HG03060 (cell line): ENCODE measurements around the gene PAPOLB.

ENCODE experiments used
- ATAC-seq: cut with Tn5 transposase; IDR thresholded peaks from one replicate; pipeline ENCODE4 v1.9.1; 2021; ENCODE audit warnings: low read depth, moderate number of reproducible peaks; ENCODE audit not compliant: unreplicated experiment

The PAPOLB gene

DNA sequence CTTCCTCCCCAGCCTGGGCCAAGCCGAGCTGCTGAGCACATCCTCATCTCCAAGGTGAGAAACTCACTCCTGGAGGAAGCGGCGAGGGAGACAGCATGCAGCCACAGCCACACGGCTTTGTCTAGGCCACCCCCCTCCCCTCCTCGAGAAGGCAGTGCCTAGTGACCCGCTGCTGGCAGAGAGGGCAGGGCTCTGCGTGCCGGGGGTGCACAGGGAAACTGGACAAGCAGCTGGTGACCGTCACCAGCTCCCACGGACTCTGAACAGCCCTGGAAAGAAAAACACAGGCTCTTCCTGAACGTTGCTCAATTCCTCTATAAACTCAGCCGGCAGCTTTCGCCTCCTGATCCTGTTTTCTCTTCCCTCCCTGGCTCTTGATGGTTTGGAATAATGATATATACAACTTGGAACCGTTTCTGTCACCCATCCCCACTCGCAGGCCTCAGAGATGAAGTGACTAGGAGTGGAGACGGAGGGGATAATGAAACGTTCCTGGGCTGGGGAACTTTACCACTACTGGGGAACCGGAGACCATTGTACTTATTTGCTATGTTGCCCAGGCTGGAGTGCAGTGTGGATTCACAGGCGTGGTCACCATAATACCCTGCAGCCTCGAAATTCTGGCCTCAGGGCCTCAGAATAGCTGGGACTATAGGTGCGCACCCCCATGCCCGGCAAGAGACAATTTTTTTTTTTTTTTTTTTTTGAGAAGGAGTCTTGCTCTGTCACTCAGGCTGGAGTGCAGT is 19.3 kb downstream of the PAPOLB start:
- no peak for ATAC-seq

DNA sequence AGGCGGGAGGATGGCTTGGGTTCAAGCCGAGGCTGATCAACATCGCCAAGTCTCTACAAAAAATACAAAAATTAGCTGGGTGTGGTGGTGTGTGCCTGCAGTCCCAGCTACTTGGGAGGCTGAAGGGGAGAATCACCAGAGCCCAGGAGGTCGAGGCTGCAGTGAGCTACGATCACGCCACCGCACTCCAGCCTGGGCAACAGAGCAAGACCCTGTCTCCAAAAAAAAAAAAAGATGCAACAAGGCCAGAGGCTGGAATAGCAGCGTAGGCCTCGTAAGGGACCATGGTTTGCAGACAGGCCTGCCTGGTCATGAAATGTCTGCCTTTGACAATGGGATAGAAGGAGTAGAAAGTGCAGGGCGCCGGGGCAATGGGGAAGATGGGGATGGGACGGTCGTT is 20.0 kb downstream of the PAPOLB start:
- no peak for ATAC-seq

- ATAC-seq: no peak
These were observed 20.6 kb downstream of the PAPOLB start for GRCh38 chr7:4841007-4841784.

DNA sequence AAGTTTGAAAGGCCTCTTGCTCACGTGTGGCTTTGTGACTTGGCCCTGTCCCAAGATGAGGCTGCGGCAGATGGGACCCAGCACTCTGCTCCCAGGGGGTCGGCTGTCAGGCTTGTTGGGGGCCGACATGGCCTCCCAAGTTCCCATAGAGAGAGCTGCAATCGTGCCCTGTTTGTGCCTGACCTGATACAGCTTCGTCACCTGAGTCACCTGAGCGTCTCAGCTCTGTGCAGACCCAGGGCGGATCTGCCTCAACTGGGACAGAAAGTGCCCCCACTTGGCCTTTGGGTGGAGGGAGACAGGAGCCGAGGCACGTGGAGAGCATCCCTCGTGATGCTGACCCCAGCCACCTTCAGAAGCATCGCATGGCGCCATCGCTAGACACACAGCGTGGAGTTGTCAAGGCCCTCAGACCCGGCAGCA is 21.7 kb downstream of the PAPOLB start:
- no peak for ATAC-seq

DNA sequence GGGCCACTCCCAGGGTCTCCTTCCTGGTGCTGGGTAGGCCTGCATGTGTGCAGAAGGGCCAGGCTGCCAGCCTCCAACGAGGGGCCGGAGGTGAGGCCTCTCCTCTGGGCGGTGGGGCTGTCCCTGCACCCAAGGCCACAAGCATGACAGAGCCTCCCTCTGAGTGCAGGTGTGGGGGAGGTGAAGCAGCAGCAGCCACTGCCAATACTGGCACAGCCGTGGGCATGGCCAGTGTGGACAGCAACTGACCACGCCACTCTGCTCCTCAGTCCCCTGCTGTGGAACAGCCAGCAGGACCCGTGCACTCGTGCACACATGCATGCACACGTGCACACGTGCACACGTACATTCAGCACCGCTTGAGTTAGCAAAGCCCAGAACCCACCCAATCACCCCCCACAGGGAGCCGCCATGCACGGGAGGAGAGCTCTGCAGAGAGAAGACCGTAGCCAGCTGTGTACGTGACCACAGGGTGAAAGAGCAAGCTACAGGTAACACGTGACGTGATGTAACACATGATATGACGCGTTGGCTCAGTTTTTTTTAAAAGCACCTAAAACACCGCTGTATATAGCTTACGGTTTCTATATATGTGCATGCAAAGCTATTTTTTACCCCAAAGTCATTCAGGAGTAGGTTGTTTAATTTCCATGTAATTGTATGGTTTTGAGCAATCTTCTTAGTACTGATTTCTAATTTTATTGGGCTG is 23.1 kb downstream of the PAPOLB start:
- no peak for ATAC-seq

- ATAC-seq: no peak
These were observed 23.8 kb downstream of the PAPOLB start for GRCh38 chr7:4837803-4838625.

DNA sequence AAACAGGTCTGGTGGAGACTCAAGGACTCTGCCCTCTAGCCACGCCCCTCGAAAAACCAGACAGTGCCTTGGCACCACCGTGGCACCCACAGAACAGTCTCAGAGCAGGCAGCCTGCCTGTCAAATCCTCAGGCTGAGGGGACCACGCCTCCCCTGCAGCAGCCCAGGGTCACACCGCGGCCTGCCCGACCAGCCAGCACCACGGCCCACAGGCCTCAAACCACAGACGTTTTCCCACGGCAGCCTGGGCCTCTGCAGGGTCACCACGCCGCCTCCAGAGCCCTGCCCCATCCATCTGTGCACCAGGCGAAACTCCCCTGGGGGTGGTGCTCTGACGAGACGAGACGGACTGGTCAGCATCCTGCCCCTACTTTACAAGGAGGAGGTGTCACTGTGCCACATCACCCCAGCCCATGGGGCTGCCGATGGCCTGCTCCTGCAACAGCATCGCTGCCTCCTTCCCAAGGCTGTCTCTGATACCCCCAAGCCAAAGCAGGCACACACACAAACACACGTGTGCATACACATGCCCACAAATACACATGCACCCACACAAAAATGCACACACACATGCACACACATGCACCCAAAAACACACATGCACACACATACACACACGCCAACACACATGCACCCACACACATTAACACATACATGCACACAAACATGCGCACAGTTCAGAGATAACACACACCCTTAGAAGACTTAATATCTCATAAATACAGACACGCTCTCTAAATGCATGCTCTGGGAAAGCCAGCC is 24.6 kb downstream of the PAPOLB start:
- no peak for ATAC-seq

DNA sequence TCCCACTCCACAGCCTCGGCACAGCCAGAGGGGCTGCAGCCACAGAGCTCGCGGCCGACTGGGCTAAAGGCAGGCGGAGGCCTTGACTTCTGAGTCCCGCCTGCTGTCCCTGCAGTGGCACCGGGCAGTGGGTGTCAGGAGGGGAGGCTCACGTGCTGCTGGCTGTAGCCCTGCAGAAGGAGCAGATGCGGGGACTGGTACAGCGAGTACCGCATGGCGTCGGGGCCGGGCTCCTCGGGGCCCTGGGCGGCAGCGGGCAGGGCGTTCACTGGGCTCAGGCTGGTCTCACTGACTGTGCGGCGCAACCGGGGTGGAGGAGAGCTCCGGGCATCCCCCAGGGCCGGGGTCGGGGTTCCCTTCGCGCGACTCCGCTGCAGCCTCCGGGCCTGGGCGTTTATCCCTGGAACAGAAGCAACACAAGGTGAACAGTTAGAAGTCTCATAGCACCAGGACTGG is 25.6 kb downstream of the PAPOLB start:
- no peak for ATAC-seq

DNA sequence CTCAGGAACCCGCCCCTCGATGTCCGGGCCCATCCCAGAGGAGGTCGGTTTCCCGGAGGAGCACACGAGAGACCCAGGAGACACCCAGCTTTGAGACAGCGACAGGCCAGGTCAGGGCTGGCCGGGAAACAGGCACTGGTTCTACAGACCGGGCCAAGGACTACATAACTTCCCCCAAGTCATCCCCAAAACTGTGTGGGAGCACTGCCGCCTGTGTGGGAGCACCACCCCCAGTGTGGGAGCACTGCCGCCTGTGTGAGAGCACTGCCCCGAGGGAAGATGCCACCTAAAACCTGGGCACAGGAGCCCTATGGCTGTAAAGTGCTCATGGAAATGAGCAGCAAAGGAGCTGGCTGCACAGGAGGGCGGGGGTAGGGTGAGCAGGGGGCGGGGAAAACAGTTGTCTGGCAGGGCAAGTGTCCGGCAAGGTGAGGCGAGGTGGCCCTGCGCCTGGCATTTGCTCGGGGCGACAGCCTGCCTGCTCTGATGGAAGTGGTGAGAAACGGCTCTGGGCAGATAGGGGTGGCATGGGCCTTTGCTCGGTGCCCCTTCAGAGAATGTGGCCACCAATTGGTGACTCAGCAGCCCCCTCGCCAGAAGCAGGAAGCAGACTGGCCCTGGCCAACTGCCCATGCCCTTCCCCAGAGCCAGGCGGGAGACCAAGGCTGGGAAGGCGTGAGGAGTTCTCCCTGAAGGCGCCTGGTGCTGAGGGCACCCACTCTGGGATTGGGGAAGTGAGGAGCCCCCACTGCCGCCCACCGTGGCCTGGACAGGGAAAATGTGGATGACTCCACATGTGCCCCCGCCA is 26.2 kb downstream of the PAPOLB start:
- no peak for ATAC-seq

DNA sequence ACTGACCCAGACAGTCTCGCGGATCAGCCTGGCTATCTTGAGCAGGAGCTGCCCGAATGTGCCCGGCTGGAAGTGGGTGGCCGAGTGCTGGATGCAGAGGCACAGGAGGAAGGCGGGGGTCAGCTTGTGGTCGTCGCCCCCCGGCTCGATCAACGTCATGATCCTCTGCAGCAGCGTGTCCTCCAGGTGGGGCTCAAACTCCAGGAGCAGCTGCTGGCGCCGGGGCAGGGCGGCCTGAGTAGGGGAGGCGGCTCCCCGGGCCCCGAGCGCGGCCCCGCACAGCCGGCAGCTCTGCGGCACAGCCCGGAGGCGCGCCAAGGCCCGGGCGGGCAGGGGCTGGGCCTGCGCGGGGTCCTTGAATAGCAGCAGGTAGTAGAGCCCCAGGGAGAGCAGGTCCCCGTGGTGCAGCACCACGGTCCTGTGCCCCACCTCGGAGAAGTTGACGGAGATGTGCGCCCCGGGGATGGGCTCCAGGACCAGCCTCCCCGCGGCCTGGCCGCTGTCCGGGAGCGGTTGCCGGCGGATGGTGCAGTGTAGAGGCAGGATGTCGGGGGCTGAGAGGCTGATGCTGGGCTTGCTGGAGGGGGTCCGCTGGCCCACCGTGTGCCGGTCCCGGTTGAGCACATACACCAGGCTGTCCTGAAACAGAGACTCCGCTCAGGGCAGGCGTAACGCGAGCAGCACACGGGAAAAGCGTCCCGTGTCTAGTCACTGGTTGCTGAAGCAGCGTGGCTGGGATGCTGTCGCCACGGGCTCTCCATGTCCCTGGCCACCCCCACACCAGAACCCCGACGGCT is 27.0 kb downstream of the PAPOLB start:
- ATAC-seq: no peak

- no peak for ATAC-seq
These were observed 27.9 kb downstream of the PAPOLB start for GRCh38 chr7:4833691-4834600.

DNA sequence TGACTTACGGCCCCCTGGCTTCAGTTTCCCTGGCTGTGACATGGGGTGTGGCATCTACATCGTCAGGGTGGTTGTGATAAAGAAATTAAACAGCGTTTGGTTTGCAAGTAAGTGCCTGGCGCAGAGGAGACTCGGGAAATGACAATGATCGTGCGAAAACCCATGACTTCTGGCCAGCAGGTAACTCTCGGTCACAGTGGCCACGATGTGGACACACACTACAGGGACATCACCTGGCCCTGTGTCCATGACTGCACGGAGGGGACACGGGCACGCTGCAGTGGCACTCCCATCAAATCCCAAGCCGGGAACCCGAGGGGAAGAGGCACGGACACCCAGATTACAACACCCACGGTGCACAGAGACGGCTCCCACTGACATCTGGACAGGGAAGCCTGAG is 28.7 kb downstream of the PAPOLB start:
- no peak for ATAC-seq

- ATAC-seq: no peak
These were observed 29.1 kb downstream of the PAPOLB start for GRCh38 chr7:4832711-4833110.

- no peak for ATAC-seq
These were observed 29.9 kb downstream of the PAPOLB start for GRCh38 chr7:4831723-4832495.

DNA sequence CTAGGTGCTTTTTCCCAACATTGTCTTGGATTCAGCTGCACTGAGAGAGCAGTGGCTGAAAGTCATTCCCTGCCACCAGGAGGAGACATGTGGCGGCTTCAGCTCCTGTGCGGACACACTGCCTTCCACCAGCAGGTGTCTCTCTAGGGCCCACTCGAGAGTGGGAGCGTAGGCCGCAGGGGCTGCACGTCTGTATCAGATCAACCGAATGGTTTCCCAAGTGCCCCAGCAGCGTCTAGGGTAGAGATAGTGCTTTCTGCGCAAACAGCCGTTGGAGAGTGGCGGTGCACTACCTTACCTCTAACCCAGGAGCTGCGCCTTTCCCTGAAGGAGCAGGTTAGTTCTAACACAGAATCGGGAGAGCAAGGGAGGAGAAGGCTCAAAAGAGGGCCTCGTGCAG is 31.7 kb downstream of the PAPOLB start:
- ATAC-seq: no peak

DNA sequence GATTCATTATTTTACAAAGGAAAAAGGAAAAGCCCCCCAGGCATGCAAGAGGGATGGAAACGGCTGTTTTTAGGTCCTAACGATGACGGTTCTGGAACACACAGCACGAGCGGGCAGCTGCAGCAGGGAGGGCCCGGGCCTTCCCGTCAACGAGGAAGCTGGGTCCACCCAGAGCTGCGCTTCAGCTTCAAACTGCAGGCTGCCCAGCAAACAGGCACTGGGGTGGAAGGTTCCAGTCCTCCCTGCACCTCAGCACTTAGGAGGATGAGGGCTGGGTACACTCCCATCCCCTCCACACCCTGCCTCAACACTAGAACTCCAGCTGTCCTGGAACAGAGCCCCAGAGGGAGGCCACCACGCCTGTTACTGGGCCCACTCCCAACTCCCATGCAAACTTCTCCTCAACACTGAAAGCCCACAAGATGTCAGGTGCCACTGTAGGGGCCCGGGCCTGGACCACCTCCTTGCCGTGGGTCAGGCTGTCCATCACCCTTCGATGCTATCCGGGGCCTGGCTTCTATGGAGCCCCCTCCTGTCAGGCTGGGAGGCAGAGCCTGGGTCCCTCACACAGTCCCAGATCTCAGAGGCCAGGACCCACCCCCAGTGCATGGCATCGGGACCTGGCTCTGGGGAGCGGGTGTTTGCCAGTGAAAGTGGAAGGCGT is 33.0 kb downstream of the PAPOLB start:
- no peak for ATAC-seq
